ENCODE data around the gene SCN1B. TPM values are rescaled to one million over a fixed set of nuclear protein-coding genes. Genes with fewer than 3 reads are reported as not detected.
"Not testable (repeated sequence)": the region's sequence is repeated elsewhere in the genome, so short reads cannot be mapped to it uniquely, and the experiment has no call there.

SCN1B gene
- total RNA-seq, 2 experiments from 2014 or later: 1.4 to 2.3 TPM

DNA sequence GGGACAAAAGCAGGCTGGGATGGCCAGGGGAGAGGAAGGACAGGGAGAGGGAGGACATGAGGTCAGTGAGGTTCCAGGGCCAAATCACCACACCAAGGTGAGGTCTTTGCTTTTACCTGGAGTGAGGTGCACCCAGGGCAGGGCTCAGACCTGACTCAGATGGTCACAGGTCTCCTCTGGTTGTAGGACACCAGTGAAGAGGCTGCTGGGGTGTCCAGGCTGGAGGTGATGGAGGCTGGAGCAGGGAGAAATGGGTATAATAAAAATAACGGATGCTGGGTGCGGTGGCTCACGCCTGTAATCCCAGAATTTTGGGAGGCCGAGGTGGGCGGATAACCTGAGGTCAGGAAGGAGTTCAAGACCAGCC lies 23.3 kb upstream of the SCN1B start:
- no peak overlapping the region for H3K27ac ChIP-seq (ENCODE audit: low read depth in 1 of 2, low read length in 2 of 2)
- H3K9me3 Mint-ChIP-seq: no peaks in the 10 kb centered on the region
- H3K27me3 Mint-ChIP-seq: no peaks in the 10 kb centered on the region
- DNase-seq (no peak), ATAC-seq (ENCODE audit: poor library complexity) (no peak)
- intact Hi-C loops (cut with DNase I, micrococcal nuclease): loop anchor here in 1 of 2 experiments (10.0 kb wide), 1 partner anchor 332 kb away; the partner anchor contains the start of genes SCGB2B2 and ZNF302
- H3K4me3 ChIP-seq (ENCODE audit: low read length): no peak overlapping the region
- H3K4me3 Mint-ChIP-seq: peak overlapping the region; percentile 3
- H3K4me1 ChIP-seq (ENCODE audit: insufficient read depth, low read length): peaks cover 74% of the 10 kb centered on the region
- H3K27me3 ChIP-seq (ENCODE audit: control insufficient read depth in 1 of 2, insufficient read depth in 2 of 2, low read length in 2 of 2): no peaks in the 10 kb centered on the region
- TF ChIP-seq, protein P1, sequence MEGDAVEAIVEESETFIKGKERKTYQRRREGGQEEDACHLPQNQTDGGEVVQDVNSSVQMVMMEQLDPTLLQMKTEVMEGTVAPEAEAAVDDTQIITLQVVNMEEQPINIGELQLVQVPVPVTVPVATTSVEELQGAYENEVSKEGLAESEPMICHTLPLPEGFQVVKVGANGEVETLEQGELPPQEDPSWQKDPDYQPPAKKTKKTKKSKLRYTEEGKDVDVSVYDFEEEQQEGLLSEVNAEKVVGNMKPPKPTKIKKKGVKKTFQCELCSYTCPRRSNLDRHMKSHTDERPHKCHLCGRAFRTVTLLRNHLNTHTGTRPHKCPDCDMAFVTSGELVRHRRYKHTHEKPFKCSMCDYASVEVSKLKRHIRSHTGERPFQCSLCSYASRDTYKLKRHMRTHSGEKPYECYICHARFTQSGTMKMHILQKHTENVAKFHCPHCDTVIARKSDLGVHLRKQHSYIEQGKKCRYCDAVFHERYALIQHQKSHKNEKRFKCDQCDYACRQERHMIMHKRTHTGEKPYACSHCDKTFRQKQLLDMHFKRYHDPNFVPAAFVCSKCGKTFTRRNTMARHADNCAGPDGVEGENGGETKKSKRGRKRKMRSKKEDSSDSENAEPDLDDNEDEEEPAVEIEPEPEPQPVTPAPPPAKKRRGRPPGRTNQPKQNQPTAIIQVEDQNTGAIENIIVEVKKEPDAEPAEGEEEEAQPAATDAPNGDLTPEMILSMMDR (IDR thresholded peaks at IDR 0.05): no peak
- H3K27ac Mint-ChIP-seq: peak overlapping the region; percentile 75
- peaks cover 75% of the 10 kb centered on the region for H3K36me3 Mint-ChIP-seq (ENCODE audit: low read depth)
- peaks cover 67% of the 10 kb centered on the region for H3K4me1 Mint-ChIP-seq (ENCODE audit: low read depth)
- ChIA-PET POLR2A (interaction anchor here (0.5 to 11.9 kb wide), 5 partner anchors 8 to 34 kb away, joined by 3 to 205 read pairs (median 4); partner anchors contain the start of gene GRAMD1A), CTCF (interaction anchor here (1.5 kb wide), 1 partner anchor 37 kb away, joined by 3 read pairs; no protein-coding TSS in a partner anchor)
- H3K36me3 ChIP-seq (ENCODE audit: insufficient read depth, low read length): peaks cover 68% of the 10 kb centered on the region
- no peaks in the 10 kb centered on the region for H3K9me3 ChIP-seq (ENCODE audit: control insufficient read depth in 1 of 2, insufficient read depth in 1 of 2, low read length in 2 of 2)

DNA sequence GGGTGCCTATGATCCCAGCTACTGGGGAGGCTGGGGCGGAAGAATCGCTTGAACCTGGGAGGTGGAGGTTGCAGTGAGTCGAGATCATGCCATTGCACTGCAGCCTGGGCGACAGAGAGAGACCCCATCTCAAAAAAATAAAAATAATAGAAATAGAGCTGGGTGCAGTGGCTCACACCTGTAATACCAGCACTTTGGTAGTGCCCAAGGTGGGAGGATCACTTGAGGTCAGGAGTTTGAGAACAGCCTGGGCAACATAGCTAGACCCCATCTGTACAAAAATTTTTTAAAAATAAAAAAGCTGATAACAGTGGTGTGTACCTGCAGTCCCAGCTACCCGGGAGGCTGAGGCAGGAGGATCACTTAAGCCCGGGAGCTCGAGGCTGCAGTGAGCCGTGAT lies 22.8 kb upstream of the SCN1B start:
- ChIA-PET CTCF (interaction anchor here (0.8 to 1.5 kb wide), 2 partner anchors 34 to 37 kb away, joined by 3 read pairs; no protein-coding TSS in a partner anchor), POLR2A (interaction anchor here (0.8 to 11.9 kb wide), 4 partner anchors 8 to 35 kb away, joined by 3 to 205 read pairs (median 4); partner anchors contain the start of gene GRAMD1A)
- H3K9me3 ChIP-seq (ENCODE audit: control insufficient read depth in 1 of 2, insufficient read depth in 1 of 2, low read length in 2 of 2); H3K4me3 ChIP-seq (ENCODE audit: low read length); DNase-seq; H3K27ac ChIP-seq (ENCODE audit: low read depth in 1 of 2, low read length in 2 of 2); ATAC-seq (ENCODE audit: poor library complexity); H3K27me3 ChIP-seq (ENCODE audit: control insufficient read depth in 1 of 2, insufficient read depth in 2 of 2, low read length in 2 of 2); H3K9me3 Mint-ChIP-seq; H3K4me3 Mint-ChIP-seq; H3K27me3 Mint-ChIP-seq: not testable (repeated sequence)
- H3K4me1 ChIP-seq (ENCODE audit: insufficient read depth, low read length): peaks cover 74% of the 10 kb centered on the region
- peaks cover 75% of the 10 kb centered on the region for H3K36me3 Mint-ChIP-seq (ENCODE audit: low read depth)
- peaks cover 67% of the 10 kb centered on the region for H3K4me1 Mint-ChIP-seq (ENCODE audit: low read depth)
- peaks cover 70% of the 10 kb centered on the region for H3K36me3 ChIP-seq (ENCODE audit: insufficient read depth, low read length)
- H3K27ac Mint-ChIP-seq: peak overlapping the region; percentile 75
- intact Hi-C loops (cut with DNase I, micrococcal nuclease): loop anchor here in 1 of 2 experiments (10.0 kb wide), 1 partner anchor 333 kb away; the partner anchor contains the start of genes SCGB2B2 and ZNF302

DNA sequence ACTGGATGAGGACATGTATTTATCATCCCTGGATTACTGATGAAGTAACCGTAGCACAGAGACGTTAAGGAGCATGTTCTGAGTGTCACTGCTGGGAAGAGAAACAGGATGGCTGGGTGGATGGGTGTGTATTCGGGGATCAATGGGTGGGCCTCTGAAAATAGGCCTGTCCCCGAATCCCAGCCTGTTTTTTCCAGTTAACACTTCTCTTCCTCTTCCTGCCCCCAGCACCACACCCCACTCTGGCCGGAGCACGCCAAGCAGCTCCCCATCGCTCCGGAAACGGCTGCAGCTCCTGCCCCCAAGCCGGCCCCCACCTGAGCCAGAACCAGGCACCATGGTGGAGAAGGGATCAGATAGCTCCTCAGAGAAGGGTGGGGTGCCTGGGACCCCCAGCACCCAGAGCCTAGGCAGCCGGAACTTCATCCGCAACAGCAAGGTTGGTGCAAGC lies 21.4 kb upstream of the SCN1B start:
- Mint-ChIP-seq H3K9me3 (no peaks in the 10 kb centered on the region), H3K36me3 (ENCODE audit: low read depth) (peaks cover 72% of the 10 kb centered on the region), H3K4me3 (no peak overlapping the region), H3K4me1 (ENCODE audit: low read depth) (peaks cover 67% of the 10 kb centered on the region), H3K27ac (peak overlapping the region; percentile 65), H3K27me3 (no peaks in the 10 kb centered on the region)
- H3K4me3 ChIP-seq (ENCODE audit: low read length): no peak overlapping the region
- POLR2A ChIA-PET: interaction anchor here (11.9 kb wide), 1 partner anchor 10 kb away, joined by 205 read pairs; the partner anchor contains the start of gene GRAMD1A
- ATAC-seq (ENCODE audit: poor library complexity): no peak
- H3K36me3 ChIP-seq (ENCODE audit: insufficient read depth, low read length): peaks cover 69% of the 10 kb centered on the region
- intact Hi-C loops (cut with DNase I, micrococcal nuclease): loop anchor here in 1 of 2 experiments (10.0 kb wide), 1 partner anchor 334 kb away; the partner anchor contains the start of genes SCGB2B2 and ZNF302
- H3K9me3 ChIP-seq (ENCODE audit: control insufficient read depth in 1 of 2, insufficient read depth in 1 of 2, low read length in 2 of 2): no peaks in the 10 kb centered on the region
- H3K27me3 ChIP-seq (ENCODE audit: control insufficient read depth in 1 of 2, insufficient read depth in 2 of 2, low read length in 2 of 2): no peaks in the 10 kb centered on the region
- TF ChIP-seq, protein P1 (IDR thresholded peaks at IDR 0.05): no peak
- H3K4me1 ChIP-seq (ENCODE audit: insufficient read depth, low read length): peaks cover 74% of the 10 kb centered on the region
- no peak overlapping the region for H3K27ac ChIP-seq (ENCODE audit: low read depth in 1 of 2, low read length in 2 of 2)
- CTCF ChIA-PET: interaction anchor here (0.6 kb wide), 1 partner anchor 783 kb away, joined by 4 read pairs; no protein-coding TSS in a partner anchor
- no peak for DNase-seq
